HEK293 (cell line): ENCODE results near the gene KLF13.

Experiments
- CTCF ChIA-PET: fragments of 350-600 bp; formaldehyde crosslinking; extraction: SDS; loops from one replicate; lab custom pipeline; 2021; ENCODE audit warnings: antibody characterized with exemption; lab: Yijun Ruan, JAX
- POLR2A ChIA-PET: fragments of 300-600 bp; formaldehyde crosslinking; extraction: SDS; loops from one replicate; lab custom pipeline; 2020; ENCODE audit warnings: antibody characterized with exemption, inconsistent platforms; lab: Yijun Ruan, JAX
- H3K27ac ChIP-seq: fragments of 200-500 bp; sonication (Bioruptor generic); 2 replicates; pipeline ENCODE4 v1.5.1; 2014; ENCODE audit warnings: low read depth, low read length, control low read depth, inconsistent platforms; ENCODE audit errors: extremely low read depth
- H3K36me3 ChIP-seq, 2 experiments: fragments of 200-500 bp in 1 of 2; sonication (Bioruptor generic) in 1 of 2; 1 replicate in 1 of 2; 2 replicates in 1 of 2; pipeline ENCODE4 v1.5.1; 2014 to 2017; ENCODE audit warnings: inconsistent platforms in 2 of 2, low read length in 2 of 2; ENCODE audit not compliant: control insufficient read depth in 2 of 2, insufficient read depth in 1 of 2
- H3K4me1 ChIP-seq: fragments of 200-500 bp; sonication (Bioruptor generic); 2 replicates; pipeline ENCODE4 v1.5.1; 2014; ENCODE audit warnings: mild to moderate bottlenecking, low read length, inconsistent platforms; ENCODE audit not compliant: control insufficient read depth, insufficient read depth
- H3K4me3 ChIP-seq: 2 replicates; pipeline ENCODE4 v1.5.1; 2011; ENCODE audit warnings: low read depth, mild to moderate bottlenecking, control low read depth, low read length, moderate library complexity
- H3K9me3 ChIP-seq: fragments of 200-500 bp; sonication (Bioruptor generic); 2 replicates; pipeline ENCODE4 v1.5.1; 2014; ENCODE audit warnings: low read depth, low read length, inconsistent platforms; ENCODE audit not compliant: control insufficient read depth, insufficient read depth
- BCL11B ChIP-seq: fragments of 450-650 bp; formaldehyde crosslinking; IDR thresholded peaks from 2 replicates; pipeline ENCODE4 v1.5.1; 2016; ENCODE audit warnings: low read depth, missing biosample characterization, missing genetic modification characterization
- KLF1 ChIP-seq: fragments of 450-650 bp; formaldehyde crosslinking; IDR thresholded peaks from 2 replicates; pipeline ENCODE4 v1.5.1; 2016; ENCODE audit warnings: missing biosample characterization, missing genetic modification characterization
- PRDM10 ChIP-seq: fragments of 450-650 bp; formaldehyde crosslinking; IDR thresholded peaks from 2 replicates; pipeline ENCODE4 v1.5.1; 2016; ENCODE audit warnings: missing biosample characterization, missing genetic modification characterization
- SP3 ChIP-seq: fragments of 450-650 bp; formaldehyde crosslinking; IDR thresholded peaks from 2 replicates; pipeline ENCODE4 v1.5.1; 2016; ENCODE audit warnings: missing biosample characterization, missing genetic modification characterization
- SP7 ChIP-seq: fragments of 450-650 bp; formaldehyde crosslinking; IDR thresholded peaks from 2 replicates; pipeline ENCODE4 v1.5.1; 2016; ENCODE audit warnings: missing biosample characterization, missing genetic modification characterization
- YY2 ChIP-seq: fragments of 450-650 bp; formaldehyde crosslinking; IDR thresholded peaks from 2 replicates; pipeline ENCODE4 v1.5.1; 2016; ENCODE audit warnings: missing biosample characterization, missing genetic modification characterization
- ZBTB10 ChIP-seq: fragments of 450-650 bp; formaldehyde crosslinking; IDR thresholded peaks from 2 replicates; pipeline ENCODE4 v1.5.1; 2016; ENCODE audit warnings: missing biosample characterization, missing genetic modification characterization
- ZNF148 ChIP-seq: fragments of 450-650 bp; formaldehyde crosslinking; IDR thresholded peaks from 2 replicates; pipeline ENCODE4 v1.5.0; 2017; ENCODE audit warnings: missing biosample characterization, missing genetic modification characterization, borderline replicate concordance
- ZNF16 ChIP-seq: fragments of 450-650 bp; formaldehyde crosslinking; IDR thresholded peaks from 2 replicates; pipeline ENCODE4 v1.5.1; 2016; ENCODE audit warnings: low read depth, missing biosample characterization, missing genetic modification characterization
- ZNF174 ChIP-seq: fragments of 450-650 bp; formaldehyde crosslinking; IDR thresholded peaks from 2 replicates; pipeline ENCODE4 v1.5.0; 2017; ENCODE audit warnings: missing biosample characterization, mild to moderate bottlenecking, missing genetic modification characterization
- ZNF221 ChIP-seq: fragments of 450-650 bp; formaldehyde crosslinking; IDR thresholded peaks from 2 replicates; pipeline ENCODE4 v1.5.1; 2017; ENCODE audit warnings: missing biosample characterization, missing genetic modification characterization, borderline replicate concordance
- ZNF335 ChIP-seq: fragments of 450-650 bp; formaldehyde crosslinking; conservative IDR thresholded peaks from 2 replicates; pipeline ENCODE4 v1.5.1; 2016; ENCODE audit warnings: missing biosample characterization, missing genetic modification characterization
- ZNF513 ChIP-seq: fragments of 450-650 bp; IDR thresholded peaks from 2 replicates; pipeline ENCODE4 v1.5.1; 2018; ENCODE audit warnings: missing biosample characterization, missing genetic modification characterization
- ZNF518A ChIP-seq: fragments of 450-650 bp; formaldehyde crosslinking; conservative IDR thresholded peaks from 2 replicates; pipeline ENCODE4 v1.5.1; 2016; ENCODE audit warnings: low read depth, missing biosample characterization, missing genetic modification characterization
- ZNF529 ChIP-seq: fragments of 450-650 bp; formaldehyde crosslinking; IDR thresholded peaks from 2 replicates; pipeline ENCODE4 v1.5.1; 2017; ENCODE audit warnings: missing genetic modification characterization, missing biosample characterization; ENCODE audit not compliant: insufficient replicate concordance
- ZNF544 ChIP-seq: fragments of 450-650 bp; formaldehyde crosslinking; IDR thresholded peaks from 2 replicates; pipeline ENCODE4 v1.5.0; 2017; ENCODE audit warnings: missing biosample characterization, missing genetic modification characterization
- ZNF645 ChIP-seq: fragments of 450-650 bp; formaldehyde crosslinking; IDR thresholded peaks from 2 replicates; pipeline ENCODE4; 2016; ENCODE audit warnings: missing biosample characterization, missing genetic modification characterization
- ZNF670 ChIP-seq: fragments of 450-650 bp; formaldehyde crosslinking; IDR thresholded peaks from 2 replicates; pipeline ENCODE4 v1.5.1; 2016; ENCODE audit warnings: missing biosample characterization, missing genetic modification characterization, low read depth
- ZNF768 ChIP-seq: fragments of 450-650 bp; formaldehyde crosslinking; IDR thresholded peaks from 2 replicates; pipeline ENCODE4 v1.5.1; 2018; ENCODE audit warnings: missing biosample characterization, mild to moderate bottlenecking, missing genetic modification characterization
- ZNF792 ChIP-seq: fragments of 450-650 bp; formaldehyde crosslinking; IDR thresholded peaks from 2 replicates; pipeline ENCODE4 v1.5.1; 2016; ENCODE audit warnings: missing biosample characterization, missing genetic modification characterization

Gene KLF13

GRCh38 chr15:31328969-31329639, 2.5 kb downstream of the KLF13 start (continued):
- TF ChIP-seq ZNF544 (no peak), KLF1 (peak; percentile 87), YY2 (no peak), ZNF148 (tag by site-specific recombination) (no peak), ZNF174 (tag by site-specific recombination) (no peak), ZNF529 (tag by site-specific recombination) (no peak), ZNF221 (tag by site-specific recombination) (no peak), BCL11B (tag by site-specific recombination) (no peak), ZNF16 (no peak), ZNF513 (tag by site-specific recombination) (no peak), PRDM10 (tag by site-specific recombination) (no peak), ZNF768 (tag by site-specific recombination) (no peak), SP3 (tag by site-specific recombination) (peak; percentile 34)
- TF ChIP-seq, all 188 proteins: peak for 5

- no peaks in the 10 kb centered on the region for H3K4me1 ChIP-seq
- H3K27ac ChIP-seq: no peak overlapping the region
- no peaks in the 10 kb centered on the region for H3K9me3 ChIP-seq
- H3K36me3 ChIP-seq: no peaks in the 10 kb centered on the region
- POLR2A ChIA-PET: interaction anchor here (1.2 kb wide), 1 partner anchor 63 kb away, joined by 3 read pairs; no protein-coding TSS in a partner anchor
- H3K4me3 ChIP-seq: no peak overlapping the region
- CTCF ChIA-PET: no interaction called here
- TF ChIP-seq ZNF792 (tag by site-specific recombination) (no peak), ZNF518A (no peak), ZNF645 (tag by site-specific recombination) (no peak), SP7 (tag by site-specific recombination) (no peak), ZNF670 (no peak), ZNF335 (tag by site-specific recombination) (no peak), ZBTB10 (tag by site-specific recombination) (no peak)
Measured at GRCh38 chr15:31329640-31330010, 3.0 kb downstream of the KLF13 start.
